GM19438 (cell line): ENCODE data around the gene ZNF878.
A peak's percentile ranks its signal among the peaks of the same experiment; 100 is the strongest.
"Not testable (repeated sequence)": the region's sequence is repeated elsewhere in the genome, so short reads cannot be mapped to it uniquely, and the experiment has no call there.

ENCODE experiments used
- ATAC-seq: cut with Tn5 transposase; IDR thresholded peaks from one replicate; pipeline ENCODE4 v1.9.1; 2021; ENCODE audit warnings: low read depth; ENCODE audit not compliant: unreplicated experiment

Gene ZNF878

GRCh38 chr19:12052497-12053169 is at the start of gene ZNF878:
Gene ZNF878 (minus strand): TSS chr19:12052961. CDS start chr19:12052801, 160 bp downstream.
- peak; percentile 75 for ATAC-seq

DNA sequence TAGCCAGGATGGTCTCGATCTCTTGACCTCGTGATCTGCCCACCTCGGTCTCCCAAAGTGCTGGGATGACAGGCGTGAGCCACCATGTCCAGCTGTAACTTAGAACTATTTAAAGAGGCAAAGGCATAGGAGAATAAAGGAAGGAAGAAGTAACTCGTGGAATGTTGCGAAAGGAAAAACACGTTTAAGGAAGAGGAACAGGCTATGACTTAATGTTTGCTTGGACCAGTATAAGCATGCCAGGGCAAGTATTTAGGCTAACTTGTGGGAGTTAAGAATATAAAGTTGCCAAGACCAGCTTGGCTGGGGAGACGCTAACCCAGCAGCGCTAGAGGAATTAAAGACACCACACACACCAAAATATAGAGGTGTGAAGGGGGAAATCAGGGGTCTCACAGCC is 45.3 kb upstream of the ZNF878 start:
- no peak for ATAC-seq

GRCh38 chr19:12095111-12095790 is 42.5 kb upstream of the ZNF878 start:
- ATAC-seq, result no peak

- no peak for ATAC-seq
These were observed 41.0 kb upstream of the ZNF878 start for GRCh38 chr19:12093777-12094176.

- ATAC-seq, result no peak
These were observed 40.2 kb upstream of the ZNF878 start for GRCh38 chr19:12092956-12093355.

DNA sequence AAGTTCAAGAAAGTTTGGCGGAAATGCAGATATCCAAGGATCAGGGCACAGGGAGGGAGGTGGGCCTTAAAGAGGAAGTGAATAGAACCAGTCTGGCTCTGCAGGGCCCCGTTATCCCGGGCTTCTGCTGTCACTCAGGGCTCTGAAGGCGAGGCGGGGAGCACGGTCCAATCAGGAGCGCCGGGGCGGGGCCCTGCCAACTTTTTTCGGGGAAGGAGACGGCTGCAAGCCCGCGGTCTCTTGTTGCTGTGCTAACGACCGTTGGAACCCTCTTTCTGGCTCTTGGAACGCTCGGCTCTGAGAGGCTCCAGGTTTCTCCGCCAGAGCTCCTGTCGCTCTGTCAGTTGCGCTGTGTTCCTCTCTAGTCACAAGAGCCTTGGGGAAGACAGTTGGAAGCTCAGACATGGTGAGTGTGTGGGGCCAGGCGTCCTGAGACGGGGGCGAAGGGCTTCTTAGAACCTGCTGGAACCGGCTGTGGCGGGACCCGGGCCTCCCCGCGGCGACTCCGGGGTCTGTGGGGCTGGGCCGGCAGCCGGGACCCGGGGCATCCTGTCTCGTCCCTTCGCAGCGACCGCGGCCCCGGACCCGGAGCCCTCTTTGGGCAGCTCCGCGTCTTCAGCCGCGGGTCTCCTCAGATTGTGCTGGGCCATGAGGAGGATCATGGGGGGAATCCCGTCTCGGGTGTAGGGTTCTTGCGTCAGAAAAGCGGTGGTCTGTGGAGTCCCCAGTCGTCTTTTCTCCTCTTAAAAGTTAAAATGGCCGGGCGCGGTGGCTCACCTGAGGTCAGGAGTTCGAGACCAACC is 39.5 kb upstream of the ZNF878 start:
- ATAC-seq, result peak; percentile 74

GRCh38 chr19:12090807-12091206 is 38.0 kb upstream of the ZNF878 start:
- ATAC-seq, result no peak

- ATAC-seq, result no peak
These were observed 32.5 kb upstream of the ZNF878 start for GRCh38 chr19:12085074-12085818.

GRCh38 chr19:12083336-12083735 is 30.6 kb upstream of the ZNF878 start:
- not testable (repeated sequence) for ATAC-seq

GRCh38 chr19:12077375-12077774 is 24.6 kb upstream of the ZNF878 start:
- no peak for ATAC-seq

DNA sequence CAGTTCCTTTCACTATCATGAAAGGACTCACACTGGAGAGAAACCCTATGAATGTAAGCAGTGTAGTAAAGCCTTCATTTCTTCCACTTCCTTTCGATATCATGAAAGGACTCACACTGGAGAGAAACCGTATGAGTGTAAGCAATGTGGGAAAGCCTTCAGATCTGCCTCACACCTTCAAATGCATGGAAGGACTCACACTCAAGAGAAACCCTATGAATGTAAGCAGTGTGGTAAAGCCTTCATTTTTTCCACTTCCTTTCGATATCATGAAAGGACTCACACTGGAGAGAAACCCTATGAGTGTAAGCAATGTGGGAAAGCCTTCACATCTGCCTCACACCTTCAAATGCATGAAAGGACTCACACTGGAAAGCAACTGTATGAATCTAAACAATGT is 23.6 kb upstream of the ZNF878 start:
- not testable (repeated sequence) for ATAC-seq

GRCh38 chr19:12075538-12076139 is 22.9 kb upstream of the ZNF878 start:
- no peak for ATAC-seq

DNA sequence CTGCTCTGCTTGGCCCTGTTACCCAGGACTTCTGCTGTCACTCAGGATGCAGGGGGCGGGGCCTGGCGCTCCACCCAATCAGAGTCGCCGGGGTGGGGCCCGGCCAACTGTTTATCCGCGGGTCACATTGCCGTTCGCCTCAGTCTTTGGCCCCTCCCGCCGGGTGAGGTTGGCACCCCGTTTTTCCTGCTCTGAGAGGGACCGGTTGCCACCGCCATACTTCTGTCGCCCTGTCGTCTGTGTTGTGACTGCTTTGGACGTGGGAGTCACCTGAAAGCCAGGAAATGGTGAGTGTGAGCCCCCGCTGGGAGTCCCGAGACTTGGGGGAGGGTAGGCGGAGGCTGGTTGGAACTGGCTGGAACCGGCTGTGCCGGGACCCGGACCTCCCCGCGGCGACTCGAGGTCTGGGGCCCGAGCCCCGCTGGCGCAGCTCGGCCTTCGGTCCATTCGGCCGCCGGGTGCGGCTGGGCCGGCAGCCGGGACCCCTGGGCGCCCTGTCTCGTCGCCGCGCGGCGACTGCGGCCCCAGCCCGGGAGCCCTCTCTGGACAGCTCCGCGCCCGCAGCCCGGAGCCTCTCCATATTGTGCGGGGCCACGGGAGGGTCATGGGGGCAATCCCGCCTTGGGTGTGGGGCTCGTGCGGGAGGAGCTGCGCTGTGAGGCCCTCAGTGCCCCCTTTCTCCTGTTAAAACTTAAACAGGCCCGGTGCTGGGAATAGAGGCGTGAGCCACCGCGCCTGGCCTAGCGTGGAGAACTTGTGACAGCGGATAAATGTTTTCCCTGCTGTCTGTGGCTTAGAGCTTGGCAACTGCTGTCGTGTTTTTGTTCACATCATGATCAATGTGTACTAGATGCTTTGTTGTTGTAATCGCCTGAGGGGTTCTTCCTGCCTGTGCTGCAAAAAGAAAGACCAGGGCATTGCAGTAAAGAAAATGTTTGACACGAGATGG is 12.1 kb upstream of the ZNF878 start, which contains the start of gene ZNF844:
Gene ZNF844 (plus strand): TSS at position 142 of the 949 bp plus-strand sequence. CDS start 143 bp downstream, at position 285.
- ATAC-seq, result peak; percentile 64

GRCh38 chr19:12055784-12056183 is 3.0 kb upstream of the ZNF878 start:
- no peak for ATAC-seq

DNA sequence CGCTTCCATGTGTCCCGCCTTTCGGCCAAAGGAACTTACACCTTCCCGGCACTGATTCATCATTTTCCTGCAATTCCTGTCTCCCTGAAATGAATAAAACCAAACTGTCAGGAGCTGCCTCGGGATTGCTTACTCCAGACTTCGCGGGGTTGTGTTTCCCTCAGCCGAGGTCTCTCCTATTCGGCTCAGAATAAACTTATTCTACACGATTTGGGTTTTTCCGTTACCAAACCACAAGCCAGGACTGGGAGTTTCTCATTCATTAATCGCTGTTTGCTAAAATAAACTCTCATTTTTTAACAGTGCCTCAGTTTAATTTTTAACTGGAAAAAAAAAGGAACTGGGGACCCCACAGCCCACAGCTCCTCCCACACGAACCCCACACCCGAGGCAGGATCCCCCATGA is 667 bp downstream of the ZNF878 start:
- ATAC-seq, result no peak

GRCh38 chr19:12047868-12048267 is 4.9 kb downstream of the ZNF878 start:
- ATAC-seq, result no peak

- no peak for ATAC-seq
These were observed 8.9 kb downstream of the ZNF878 start for GRCh38 chr19:12043752-12044422.

- ATAC-seq, result no peak
These were observed 9.9 kb downstream of the ZNF878 start for GRCh38 chr19:12042893-12043292.
